ENCODE results near the gene NEK9.

Gene NEK9

DNA sequence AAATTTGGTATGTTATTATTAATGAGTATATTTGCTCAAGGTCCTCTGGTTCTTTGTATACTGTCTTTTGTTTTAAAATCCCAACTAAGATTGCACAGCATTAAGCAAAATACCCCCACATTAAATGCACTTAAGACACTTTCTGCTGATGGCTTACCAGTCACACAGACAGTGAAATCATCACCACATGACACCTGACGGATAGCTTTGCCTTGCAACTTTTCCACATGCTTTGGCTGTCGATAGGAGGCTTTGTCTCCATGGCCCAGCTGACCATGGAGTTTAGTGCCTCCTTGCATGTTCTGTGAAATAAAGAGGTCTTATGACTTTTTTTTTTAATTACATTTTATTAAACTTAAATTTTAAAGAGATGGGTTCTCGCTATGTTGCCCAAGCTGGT lies 19.7 kb downstream of the NEK9 start:
- H3K4me3 ChIP-seq (ENCODE audit: low read length), result no peak overlapping the region
- no peaks in the 10 kb centered on the region for H3F3A ChIP-seq (ENCODE audit: insufficient read depth, low read length)
- no peaks in the 10 kb centered on the region for H3K9me3 ChIP-seq (replicated peaks; ENCODE audit: insufficient read depth, low read length)
- H4K20me1 ChIP-seq (ENCODE audit: insufficient read depth, low read length), result no peaks in the 10 kb centered on the region
- no peak for DNase-seq
- H3K79me2 ChIP-seq (ENCODE audit: low read length), result no peaks in the 10 kb centered on the region
- TF ChIP-seq, protein P1, sequence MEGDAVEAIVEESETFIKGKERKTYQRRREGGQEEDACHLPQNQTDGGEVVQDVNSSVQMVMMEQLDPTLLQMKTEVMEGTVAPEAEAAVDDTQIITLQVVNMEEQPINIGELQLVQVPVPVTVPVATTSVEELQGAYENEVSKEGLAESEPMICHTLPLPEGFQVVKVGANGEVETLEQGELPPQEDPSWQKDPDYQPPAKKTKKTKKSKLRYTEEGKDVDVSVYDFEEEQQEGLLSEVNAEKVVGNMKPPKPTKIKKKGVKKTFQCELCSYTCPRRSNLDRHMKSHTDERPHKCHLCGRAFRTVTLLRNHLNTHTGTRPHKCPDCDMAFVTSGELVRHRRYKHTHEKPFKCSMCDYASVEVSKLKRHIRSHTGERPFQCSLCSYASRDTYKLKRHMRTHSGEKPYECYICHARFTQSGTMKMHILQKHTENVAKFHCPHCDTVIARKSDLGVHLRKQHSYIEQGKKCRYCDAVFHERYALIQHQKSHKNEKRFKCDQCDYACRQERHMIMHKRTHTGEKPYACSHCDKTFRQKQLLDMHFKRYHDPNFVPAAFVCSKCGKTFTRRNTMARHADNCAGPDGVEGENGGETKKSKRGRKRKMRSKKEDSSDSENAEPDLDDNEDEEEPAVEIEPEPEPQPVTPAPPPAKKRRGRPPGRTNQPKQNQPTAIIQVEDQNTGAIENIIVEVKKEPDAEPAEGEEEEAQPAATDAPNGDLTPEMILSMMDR (IDR thresholded peaks at IDR 0.05; ENCODE audit: low read length), result no peak
- TF ChIP-seq EZH2phosphoT487 (IDR thresholded peaks at IDR 0.05; ENCODE audit: low read length) (no peak), EZH2 (optimal IDR thresholded peaks at IDR 0.05; ENCODE audit: low read depth, low read length) (no peak)
- no peak overlapping the region for H3K4me2 ChIP-seq (ENCODE audit: low read depth, low read length)
- no peak overlapping the region for H3K27ac ChIP-seq (ENCODE audit: low read length)
- H3K27me3 ChIP-seq (replicated peaks; ENCODE audit: insufficient read depth, low read length), result no peaks in the 10 kb centered on the region
- H3K9me2 ChIP-seq (replicated peaks; ENCODE audit: insufficient read depth, low read length), result no peaks in the 10 kb centered on the region
- H3K9ac ChIP-seq (ENCODE audit: low read length), result no peak overlapping the region
- no peaks in the 10 kb centered on the region for H3K4me1 ChIP-seq (ENCODE audit: low read length)
- H3K36me3 ChIP-seq (replicated peaks; ENCODE audit: insufficient read depth, low read length), result no peaks in the 10 kb centered on the region
- H2AFZ ChIP-seq (ENCODE audit: low read length), result no peak overlapping the region

DNA sequence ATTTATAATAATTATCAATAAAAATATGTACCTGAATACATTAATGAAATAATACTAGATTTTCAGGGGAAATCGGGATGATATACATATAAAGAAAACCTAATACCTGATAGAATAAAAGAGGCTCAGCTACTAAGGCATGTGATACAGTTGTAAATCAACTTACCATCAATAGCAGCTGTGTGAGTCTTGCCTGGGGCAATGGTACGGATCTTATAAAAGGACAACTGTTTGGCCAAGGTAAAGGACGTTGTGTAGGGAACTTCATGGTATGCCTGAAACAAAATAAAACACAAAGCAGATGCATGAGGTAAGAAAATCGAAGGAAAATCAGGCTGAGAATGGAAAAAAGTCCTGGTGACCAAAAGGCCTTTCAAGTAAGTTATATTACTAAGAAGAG lies 25.4 kb downstream of the NEK9 start:
- no peaks in the 10 kb centered on the region for H3K79me2 ChIP-seq (ENCODE audit: low read length)
- no peaks in the 10 kb centered on the region for H3K9me3 ChIP-seq (replicated peaks; ENCODE audit: insufficient read depth, low read length)
- H3K4me2 ChIP-seq (ENCODE audit: low read depth, low read length), result no peak overlapping the region
- DNase-seq, result no peak
- no peaks in the 10 kb centered on the region for H3K4me1 ChIP-seq (ENCODE audit: low read length)
- H3K27ac ChIP-seq (ENCODE audit: low read length), result no peak overlapping the region
- H3K9me2 ChIP-seq (replicated peaks; ENCODE audit: insufficient read depth, low read length), result no peaks in the 10 kb centered on the region
- no peak overlapping the region for H2AFZ ChIP-seq (ENCODE audit: low read length)
- TF ChIP-seq EZH2 (optimal IDR thresholded peaks at IDR 0.05; ENCODE audit: low read depth, low read length), result no peak
- TF ChIP-seq EZH2phosphoT487 (IDR thresholded peaks at IDR 0.05; ENCODE audit: low read length), result no peak
- TF ChIP-seq, protein P1 (IDR thresholded peaks at IDR 0.05; ENCODE audit: low read length), result no peak
- H3K36me3 ChIP-seq (replicated peaks; ENCODE audit: insufficient read depth, low read length), result no peaks in the 10 kb centered on the region
- no peak overlapping the region for H3K9ac ChIP-seq (ENCODE audit: low read length)
- no peaks in the 10 kb centered on the region for H3F3A ChIP-seq (ENCODE audit: insufficient read depth, low read length)
- H3K27me3 ChIP-seq (replicated peaks; ENCODE audit: insufficient read depth, low read length), result no peaks in the 10 kb centered on the region
- no peak overlapping the region for H3K4me3 ChIP-seq (ENCODE audit: low read length)
- H4K20me1 ChIP-seq (ENCODE audit: insufficient read depth, low read length), result no peaks in the 10 kb centered on the region

DNA sequence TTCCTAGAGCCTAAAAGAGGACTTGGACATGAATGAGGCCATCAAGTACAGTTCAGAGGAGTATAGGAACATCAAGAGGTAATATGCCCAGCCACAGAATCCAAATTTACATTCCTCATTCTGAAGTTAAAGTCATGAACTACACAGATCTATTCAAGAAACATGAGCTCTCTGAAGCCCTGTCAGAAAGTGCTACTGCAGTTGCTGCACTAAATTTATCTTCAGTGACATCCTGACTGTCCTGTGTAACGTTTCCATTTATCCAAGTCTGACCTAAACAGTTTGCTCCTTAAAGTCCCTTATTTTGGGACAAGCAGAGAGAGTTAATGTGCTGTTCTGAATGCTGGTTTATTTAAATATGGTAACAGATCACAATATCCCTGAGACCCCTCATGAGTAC lies 28.2 kb downstream of the NEK9 start:
- no peaks in the 10 kb centered on the region for H4K20me1 ChIP-seq (ENCODE audit: insufficient read depth, low read length)
- no peaks in the 10 kb centered on the region for H3K9me2 ChIP-seq (replicated peaks; ENCODE audit: insufficient read depth, low read length)
- no peaks in the 10 kb centered on the region for H3K9me3 ChIP-seq (replicated peaks; ENCODE audit: insufficient read depth, low read length)
- H3K9ac ChIP-seq (ENCODE audit: low read length), result no peak overlapping the region
- H3K36me3 ChIP-seq (replicated peaks; ENCODE audit: insufficient read depth, low read length), result no peaks in the 10 kb centered on the region
- TF ChIP-seq EZH2 (optimal IDR thresholded peaks at IDR 0.05; ENCODE audit: low read depth, low read length), result no peak
- no peak for TF ChIP-seq EZH2phosphoT487 (IDR thresholded peaks at IDR 0.05; ENCODE audit: low read length)
- TF ChIP-seq, protein P1 (IDR thresholded peaks at IDR 0.05; ENCODE audit: low read length), result no peak
- H3K27ac ChIP-seq (ENCODE audit: low read length), result no peak overlapping the region
- H2AFZ ChIP-seq (ENCODE audit: low read length), result no peak overlapping the region
- no peak overlapping the region for H3K4me3 ChIP-seq (ENCODE audit: low read length)
- no peak overlapping the region for H3K4me2 ChIP-seq (ENCODE audit: low read depth, low read length)
- H3K79me2 ChIP-seq (ENCODE audit: low read length), result no peaks in the 10 kb centered on the region
- H3F3A ChIP-seq (ENCODE audit: insufficient read depth, low read length), result no peaks in the 10 kb centered on the region
- H3K27me3 ChIP-seq (replicated peaks; ENCODE audit: insufficient read depth, low read length), result no peaks in the 10 kb centered on the region
- H3K4me1 ChIP-seq (ENCODE audit: low read length), result no peaks in the 10 kb centered on the region
- DNase-seq, result no peak

Measured in MM.1S (cell line).